ENCODE data around the gene CEND1.

Gene CEND1

GRCh38 chr11:811446-812245 lies 21.8 kb upstream of the CEND1 start:
- no peak for DNase-seq

DNA sequence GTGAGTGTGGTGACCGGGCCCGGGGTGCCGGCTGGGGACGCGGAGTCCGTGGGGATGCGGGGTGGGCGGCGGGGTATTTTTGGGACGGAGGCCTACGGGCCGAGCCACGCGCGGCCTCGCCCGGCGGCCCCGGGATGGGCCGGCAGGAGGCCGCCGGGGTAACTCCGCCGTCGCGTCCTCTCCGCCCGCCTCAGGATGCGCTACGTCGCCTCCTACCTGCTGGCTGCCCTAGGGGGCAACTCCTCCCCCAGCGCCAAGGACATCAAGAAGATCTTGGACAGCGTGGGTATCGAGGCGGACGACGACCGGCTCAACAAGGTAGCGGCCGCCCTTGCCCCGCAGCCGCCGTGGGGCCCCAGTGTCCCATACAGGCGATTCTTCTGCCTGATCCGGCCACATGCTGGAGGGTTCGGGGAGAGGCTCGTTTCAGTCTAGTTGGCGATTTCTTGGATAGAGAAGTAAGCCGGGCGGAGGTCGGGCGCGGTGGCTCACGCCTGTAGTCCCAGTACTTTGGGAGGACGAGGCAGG lies 20.2 kb upstream of the CEND1 start:
- DNase-seq, result no peak

DNA sequence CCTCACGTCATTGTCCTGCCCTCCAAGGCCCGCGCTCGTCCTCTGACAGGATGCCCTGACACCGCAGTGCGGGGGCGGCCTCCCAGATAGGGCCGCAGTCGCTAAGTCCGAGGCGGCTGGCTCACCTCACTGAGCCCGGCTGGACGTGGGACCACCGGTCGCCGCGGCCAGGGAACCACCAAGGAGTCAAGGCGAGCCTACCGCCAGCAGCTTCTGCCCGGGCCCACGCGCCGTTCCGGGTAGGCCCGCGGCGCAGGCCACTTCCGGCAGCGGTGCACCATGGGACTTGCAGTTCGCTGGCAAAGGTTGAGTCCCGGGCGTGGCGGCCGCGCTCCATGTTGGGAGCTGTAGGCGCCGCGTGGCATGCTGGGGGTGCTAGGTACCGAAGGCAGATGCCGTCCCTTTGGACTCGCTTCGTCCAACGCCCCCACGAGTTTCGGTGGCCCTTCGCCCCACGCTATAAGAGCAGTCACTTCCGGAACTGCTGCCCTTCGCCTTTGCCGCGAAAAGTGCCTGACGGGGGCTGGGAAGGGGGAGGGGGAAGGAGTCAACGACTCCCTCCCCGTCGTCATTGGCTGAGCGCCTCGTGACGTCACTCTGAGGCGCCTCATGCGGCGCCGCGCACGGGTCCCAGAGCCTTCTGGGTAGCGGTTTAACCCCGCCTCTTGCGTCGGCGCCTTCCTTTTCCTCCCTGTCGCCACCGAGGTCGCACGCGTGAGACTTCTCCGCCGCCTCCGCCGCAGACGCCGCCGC lies 19.6 kb upstream of the CEND1 start, which contains the start of gene RPLP2:
RPLP2 (plus strand) TSS at position 681 of the 753 bp plus-strand sequence. CDS start 268 bp downstream, outside the sequence.
- peak; percentile 98 for DNase-seq

GRCh38 chr11:808427-809286 lies 18.8 kb upstream of the CEND1 start:
- DNase-seq, result no peak

DNA sequence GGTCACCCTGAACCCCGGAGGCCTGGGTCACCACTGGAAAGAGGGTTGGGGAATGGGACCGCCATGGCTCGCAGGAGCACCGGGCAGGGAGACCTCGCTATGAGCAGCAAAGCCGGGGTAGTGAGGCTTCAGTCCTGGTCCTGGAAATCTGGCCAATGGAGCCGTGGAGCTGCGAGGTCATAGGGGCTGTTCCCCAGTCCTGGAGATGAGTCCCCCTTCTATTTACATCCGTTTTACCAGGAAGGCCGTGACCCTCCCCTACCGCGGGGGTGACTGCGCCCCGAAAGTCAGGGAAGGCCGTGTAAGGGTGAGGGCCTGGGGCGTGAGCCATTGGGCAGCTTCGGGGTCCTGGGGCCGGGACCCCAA lies 14.7 kb upstream of the CEND1 start:
- no peak for DNase-seq

DNA sequence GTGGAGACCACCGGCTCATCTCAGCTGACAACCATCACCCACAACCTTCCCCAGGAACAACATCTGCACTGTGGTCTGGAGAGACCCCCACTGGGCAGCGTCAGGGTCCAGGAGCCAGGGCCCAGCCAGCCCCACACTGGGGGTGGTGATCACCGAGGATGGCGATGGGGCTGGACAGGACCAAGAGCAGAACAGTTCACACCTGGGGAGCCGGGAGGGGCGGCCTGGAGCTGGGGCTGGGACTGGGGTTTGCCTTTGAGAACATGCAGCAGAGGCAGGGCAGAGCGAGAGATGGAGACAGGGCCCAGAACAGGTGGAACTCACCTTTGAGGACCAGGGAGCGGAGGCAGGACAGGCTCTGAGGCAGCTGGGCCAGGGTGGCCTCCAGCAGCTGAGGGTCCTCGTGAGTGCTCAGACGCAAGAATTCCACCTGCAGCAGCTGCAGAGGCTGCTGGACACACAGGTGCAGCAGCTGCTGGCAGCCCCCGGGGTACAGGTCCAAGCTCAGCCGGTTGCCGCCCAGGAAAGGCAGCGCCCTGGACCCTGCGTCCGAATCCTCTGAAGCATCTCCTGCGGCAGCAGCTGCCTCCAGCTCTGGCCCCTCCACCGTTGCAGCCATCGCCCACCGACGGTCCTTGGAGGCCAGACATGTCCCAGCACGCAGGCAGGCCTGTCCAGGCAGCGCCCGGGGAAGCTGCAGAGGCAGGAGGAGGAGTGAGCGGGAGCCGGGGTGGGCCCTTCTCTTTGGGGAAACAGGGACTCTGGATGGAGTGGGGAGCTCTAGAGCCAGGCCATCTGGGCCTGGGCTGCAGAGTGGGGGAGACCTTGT lies 14.1 kb upstream of the CEND1 start:
- no peak for DNase-seq

DNA sequence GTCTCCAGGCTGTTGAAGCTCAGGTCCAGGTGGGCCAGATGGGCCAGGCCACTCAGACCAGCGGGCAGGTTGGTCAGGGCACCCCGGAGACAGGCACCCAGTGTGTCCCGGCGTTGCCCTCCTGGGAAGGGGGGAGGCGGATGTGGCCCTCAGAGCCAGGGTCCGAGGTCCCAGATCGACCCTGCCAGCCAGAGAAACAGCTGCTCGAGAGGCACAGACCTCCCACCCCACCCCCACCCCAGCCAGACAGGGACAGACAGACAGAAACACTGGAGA lies 13.5 kb upstream of the CEND1 start:
- no peak for DNase-seq

- no peak for DNase-seq
Observed at GRCh38 chr11:802693-803466, 13.0 kb upstream of the CEND1 start.

DNA sequence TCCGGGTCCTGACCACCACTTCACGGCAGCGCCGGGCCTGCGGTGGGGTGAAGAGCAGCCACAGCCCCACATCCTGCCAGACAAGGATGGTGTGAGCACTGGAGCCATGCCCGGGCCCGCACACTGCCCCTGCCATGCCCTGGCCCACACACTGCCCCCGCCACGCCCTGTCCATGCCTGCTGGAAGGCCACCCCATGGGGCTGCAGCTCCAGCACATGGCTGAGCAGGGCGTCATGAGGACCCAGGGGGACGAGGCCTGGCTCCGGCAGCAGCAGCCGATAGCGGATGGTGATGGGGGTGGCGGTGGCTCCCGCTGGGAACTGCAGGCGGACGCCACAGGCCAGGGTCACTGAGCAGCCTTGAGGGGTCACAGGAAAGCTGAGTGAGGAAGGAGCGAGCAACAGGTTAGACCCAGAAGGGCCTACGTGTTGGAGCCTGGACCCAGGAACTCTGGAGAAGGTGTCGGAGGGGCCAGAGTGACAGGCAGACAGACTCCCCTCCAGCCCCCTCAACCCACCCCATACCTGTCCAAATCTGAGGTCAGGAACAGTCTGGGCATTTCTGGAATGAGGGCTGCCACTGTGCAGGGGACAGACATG lies 12.2 kb upstream of the CEND1 start:
- no peak for DNase-seq

- DNase-seq, result no peak
Observed at GRCh38 chr11:801097-801780, 11.3 kb upstream of the CEND1 start.

- no peak for DNase-seq
Observed at GRCh38 chr11:800473-800872, 10.6 kb upstream of the CEND1 start.

GRCh38 chr11:799641-800316 lies 9.9 kb upstream of the CEND1 start:
- no peak for DNase-seq

GRCh38 chr11:798093-798713 lies 8.3 kb upstream of the CEND1 start, which contains the start of gene SLC25A22:
Gene SLC25A22, minus strand, starts transcription at chr11:798281. Its CDS starts 3,275 bp downstream, at chr11:795006.
- DNase-seq, result peak; percentile 78

GRCh38 chr11:797296-798092 lies 7.6 kb upstream of the CEND1 start:
- DNase-seq, result peak; percentile 90

- no peak for DNase-seq
Observed at GRCh38 chr11:796565-797295, 6.8 kb upstream of the CEND1 start.

- peak; percentile 89 for DNase-seq
Observed at GRCh38 chr11:795634-796564, 6.0 kb upstream of the CEND1 start.

Measured in fibroblast of skin of scalp (primary cell).